A549 (cell line): ENCODE measurements around the gene HMGN4. TPM values are rescaled to one million over a fixed set of nuclear protein-coding genes. Genes with fewer than 3 reads are reported as not detected.
A peak's percentile ranks its signal among the peaks of the same experiment; 100 is the strongest.

ENCODE experiments used
- ATAC-seq, 2 experiments: fragments of 200-7000 bp in 1 of 2; fragments of >200 bp in 1 of 2; cut with Nextera tagmentation in 1 of 2; cut with Tn5 transposase in 1 of 2; 3 replicates each; pipeline versions ENCODE4 v1.8.0 to v1.9.1; 2018 to 2020; ENCODE audit warnings: mild to moderate bottlenecking in 1 of 2, moderate library complexity in 1 of 2
- CTCF ChIA-PET: fragments of 300-600 bp; sonication (Branson Sonifier 250); formaldehyde crosslinking; extraction: SDS; loops from one replicate; lab custom pipeline; 2021; ENCODE audit warnings: antibody characterized with exemption, inconsistent platforms; lab: Yijun Ruan, JAX
- POLR2A ChIA-PET: fragments of 350-600 bp; formaldehyde crosslinking; extraction: SDS; loops from one replicate; lab custom pipeline; 2021; ENCODE audit warnings: antibody characterized with exemption, inconsistent platforms; lab: Yijun Ruan, JAX
- DNase-seq, 2 experiments: peaks; one replicate each; pipeline versions ENCODE4 v3.0.0 to v3.0.0-alpha.2; 2011 to 2016; ENCODE audit warnings: low read depth in 1 of 2, low spot score in 1 of 2
- FAIRE-seq: peaks from 2 replicates; lab custom pipeline; 2011; peaks lifted over from hg19 to GRCh38; lab: Jason Lieb, UNC
- H3K27ac ChIP-seq, 2 experiments: fragments of >200 bp; sonication (Bioruptor Twin); formaldehyde crosslinking; 3 replicates each; pipeline ENCODE4 v1.5.1; 2016 to 2017
- H3K4me1 ChIP-seq: fragments of >200 bp; sonication (Bioruptor Twin); formaldehyde crosslinking; 3 replicates; pipeline ENCODE4 v1.6.1; 2016
- H3K4me2 ChIP-seq: fragments of >200 bp; sonication (Bioruptor Twin); formaldehyde crosslinking; 3 replicates; pipeline ENCODE4 v1.6.1; 2016
- H3K4me3 ChIP-seq: fragments of >200 bp; sonication (Bioruptor Twin); formaldehyde crosslinking; 3 replicates; pipeline ENCODE4 v1.5.1; 2016
- H3K9me3 ChIP-seq: fragments of >200 bp; sonication (Bioruptor Twin); formaldehyde crosslinking; 3 replicates; pipeline ENCODE4 v1.6.1; 2016
- BCL3 ChIP-seq: fragments of >200 bp; sonication (Bioruptor Twin); formaldehyde crosslinking; IDR thresholded peaks from 3 replicates; pipeline ENCODE4 v1.6.1; 2016
- BHLHE40 ChIP-seq: IDR thresholded peaks from 2 replicates; pipeline ENCODE4 v1.6.1; 2012; ENCODE audit warnings: low read depth, low read length, inconsistent platforms
- CBX2 ChIP-seq: fragments of 200-600 bp; sonication (generic); IDR thresholded peaks from 2 replicates; pipeline ENCODE4 v1.6.1; 2016; ENCODE audit warnings: low read depth, mild to moderate bottlenecking, borderline replicate concordance
- CBX8 ChIP-seq: fragments of 200-600 bp; sonication (generic); IDR thresholded peaks from 2 replicates; pipeline ENCODE4 v1.6.1; 2016
- CEBPB ChIP-seq, 2 experiments: fragments of >200 bp in 1 of 2; sonication (Bioruptor Twin) in 1 of 2; formaldehyde crosslinking in 1 of 2; IDR thresholded peaks; 2 replicates each; pipeline ENCODE4 v1.6.1; 2012 to 2016
- CHD2 ChIP-seq: fragments of 150-350 bp; IDR thresholded peaks from 2 replicates; pipeline ENCODE4 v1.6.1; 2014; ENCODE audit warnings: low read length; ENCODE audit not compliant: partially characterized antibody
- E2F6 ChIP-seq: IDR thresholded peaks from 2 replicates; pipeline ENCODE4 v1.6.1; 2012; ENCODE audit warnings: low read depth, borderline replicate concordance
- ELK1 ChIP-seq: fragments of 150-350 bp; IDR thresholded peaks from 2 replicates; pipeline ENCODE4 v1.6.1; 2014; ENCODE audit warnings: low read depth, mild to moderate bottlenecking, low read length
- FOSB ChIP-seq: fragments of 250-450 bp; sonication (Bioruptor Pico); IDR thresholded peaks from 2 replicates; pipeline ENCODE4 v1.5.0; 2020; ENCODE audit warnings: mild to moderate bottlenecking, moderate library complexity
- FOXS1 ChIP-seq: fragments of 250-450 bp; sonication (Bioruptor Pico); IDR thresholded peaks from 2 replicates; pipeline ENCODE4 v1.5.0; 2020; ENCODE audit warnings: mild to moderate bottlenecking, moderate library complexity
- GATA3 ChIP-seq: IDR thresholded peaks from 2 replicates; pipeline ENCODE4 v1.6.1; 2012; ENCODE audit warnings: borderline replicate concordance
- HES2 ChIP-seq: fragments of >200 bp; sonication (Bioruptor Twin); formaldehyde crosslinking; IDR thresholded peaks from 2 replicates; pipeline ENCODE4 v1.6.1; 2016
- HMGXB4 ChIP-seq: fragments of 250-450 bp; sonication (Bioruptor Pico); IDR thresholded peaks from 2 replicates; pipeline ENCODE4 v1.5.0; 2021; ENCODE audit warnings: mild to moderate bottlenecking, moderate library complexity, borderline replicate concordance
- HOXA7 ChIP-seq: fragments of 250-450 bp; sonication (Bioruptor Pico); IDR thresholded peaks from 2 replicates; pipeline ENCODE4 v1.5.0; 2020; ENCODE audit warnings: mild to moderate bottlenecking, moderate library complexity
- HOXB5 ChIP-seq: fragments of 250-450 bp; sonication (Bioruptor Pico); IDR thresholded peaks from 2 replicates; pipeline ENCODE4 v1.5.0; 2020; ENCODE audit warnings: mild to moderate bottlenecking, moderate library complexity
- JUN ChIP-seq, 2 experiments: fragments of >200 bp; sonication (Bioruptor Twin); formaldehyde crosslinking; IDR thresholded peaks; 2 replicates in 1 of 2; 3 replicates in 1 of 2; pipeline ENCODE4 v1.6.1; 2016 to 2017
- JUNB ChIP-seq: fragments of >200 bp; sonication (Bioruptor Twin); formaldehyde crosslinking; IDR thresholded peaks from 2 replicates; pipeline ENCODE4 v1.6.1; 2016
- KDM1A ChIP-seq: fragments of 200-600 bp; sonication (generic); IDR thresholded peaks from 2 replicates; pipeline ENCODE4 v1.6.1; 2016; ENCODE audit warnings: low read depth, mild to moderate bottlenecking
- MAX ChIP-seq: IDR thresholded peaks from 2 replicates; pipeline ENCODE4 v1.6.1; 2012
- NFE2L2 ChIP-seq: fragments of 150-350 bp; conservative IDR thresholded peaks from 2 replicates; pipeline ENCODE4 v1.6.1; 2014; ENCODE audit warnings: low read length
- PHF8 ChIP-seq: fragments of 200-600 bp; sonication (generic); IDR thresholded peaks from 2 replicates; pipeline ENCODE4 v1.6.1; 2016; ENCODE audit warnings: low read depth, mild to moderate bottlenecking, antibody characterized with exemption, moderate library complexity, borderline replicate concordance
- RCOR1 ChIP-seq: fragments of 150-350 bp; IDR thresholded peaks from 2 replicates; pipeline ENCODE4 v1.6.1; 2014; ENCODE audit warnings: antibody characterized with exemption, low read length, low read depth
- ZFP36 ChIP-seq: fragments of 450-650 bp; IDR thresholded peaks from 2 replicates; pipeline ENCODE4 v1.6.1; 2014; ENCODE audit warnings: borderline replicate concordance; ENCODE audit not compliant: partially characterized antibody
- WGBS: methylation state at CpG from one replicate; pipeline ENCODE4 v1.1.6; 2017; ENCODE audit errors: missing lambda C conversion rate; 5-methylcytosine and 5-hydroxymethylcytosine counted together
- polyA plus RNA-seq, 4 experiments: library from polyadenylated mRNA; depleted of rRNA in 3 of 4; stranded (reverse); fragments of >200 nt; fragmentation: RNase III in 1 of 4; extraction: RNeasy Plus Mini Kit Qiagen cat#74134 plus additional on column Dnase treatment in 1 of 4; gene quantifications; 2 replicates in 3 of 4; 3 replicates in 1 of 4; pipeline ENCODE4 v1.2.3, GENCODE V29; 2011 to 2017

HMGN4 gene
- polyA plus RNA-seq, 2 of the 4 experiments (the other 2 are of a cell fraction), result 55.0 to 59.0 TPM

GRCh38 chr6:26537160-26537845, 863 bp upstream of the HMGN4 start (continued):
- TF ChIP-seq HES2 (no peak), CEBPB (IDR thresholded peaks at IDR 0.05) (peak; percentile 30 to 81; a peak in 2 of 4 replicates), BCL3 (no peak), HOXB5 (CRISPR knock-in tag) (0 out of 2 replicates have a peak, but pooled peaks have one; percentile 33), ZFP36 (no peak), JUNB (no peak), CHD2 (no peak), MAX (peak; percentile 81), HOXA7 (CRISPR knock-in tag) (no peak), GATA3 (0 out of 2 replicates have a peak, but pooled peaks have one; percentile 31), RCOR1 (no peak), CBX8 (no peak), CBX2 (no peak), BHLHE40 (no peak), HMGXB4 (CRISPR knock-in tag) (peak; percentile 79; the same call in 1 of the 2 replicates), JUN (IDR thresholded peaks at IDR 0.05) (0 out of 5 replicates have a peak, but pooled peaks of 1 of the 2 experiments have one; percentile 22), E2F6 (peak; percentile 51; the same call in 1 of the 2 replicates), FOSB (no peak), FOXS1 (no peak)

GRCh38 chr6:26538572-26538902, 371 bp downstream of the HMGN4 start:
- H3K4me1 ChIP-seq, result peaks cover 44% of the 10 kb centered on the region
- H3K4me3 ChIP-seq, result peak overlapping the region; percentile 97
- peak in 1 of 2 experiments; percentile 15; a peak in 3 of 6 replicates for ATAC-seq
- WGBS, result 3% methylated on average over 14 of the region's 15 CpGs
- no peak for FAIRE-seq
- CTCF ChIA-PET, result interaction anchor here (1.4 to 3.6 kb wide), 3 partner anchors 18 to 197 kb away, joined by 4 to 20 read pairs (median 7); no protein-coding TSS in a partner anchor
- no peak for DNase-seq
- TF ChIP-seq PHF8 (0 out of 2 replicates have a peak, but pooled peaks have one; percentile 26), ELK1 (no peak), NFE2L2 (no peak), KDM1A (no peak)
- H3K27ac ChIP-seq, result peak overlapping the region; percentile 85 to 100
- POLR2A ChIA-PET, result interaction anchor here (0.5 to 2.1 kb wide), 8 partner anchors 8 to 608 kb away, joined by 3 to 14 read pairs (median 4); a partner anchor contains a TSS
- peak overlapping the region; percentile 77 for H3K4me2 ChIP-seq
- H3K9me3 ChIP-seq, result no peaks in the 10 kb centered on the region
